Measurements from ENCODE around the gene RPS18.

The RPS18 gene

GRCh38 chr6:33289784-33290315 lies 18.0 kb downstream of the RPS18 start:
- TF ChIP-seq CTCF (IDR thresholded peaks at IDR 0.05; ENCODE audit: control extremely low read depth, extremely low read depth, low read depth, missing control alignments), result no peak
- ChIA-PET POLR2A (interaction anchor here (0.8 to 1.6 kb wide), 4 partner anchors 10 to 22 kb away, joined by 4 to 17 read pairs (median 9); partner anchors contain the start of genes B3GALT4, RGL2, RPS18 and VPS52), CTCF (interaction anchor here (1.2 to 4.1 kb wide), 7 partner anchors 9 to 411 kb away, joined by 3 to 37 read pairs (median 3); partner anchors contain the start of gene B3GALT4)
- DNase-seq (ENCODE audit: extremely low spot score), result no peak

- POLR2A ChIA-PET, result interaction anchor here (0.8 kb wide), 1 partner anchor 23 kb away, joined by 4 read pairs; no protein-coding TSS in a partner anchor
- no peak for TF ChIP-seq CTCF (IDR thresholded peaks at IDR 0.05; ENCODE audit: control extremely low read depth, extremely low read depth, low read depth, missing control alignments)
- no peak for DNase-seq (ENCODE audit: extremely low spot score)
- CTCF ChIA-PET, result interaction anchor here (1.2 to 4.1 kb wide), 7 partner anchors 9 to 410 kb away, joined by 3 to 37 read pairs (median 3); partner anchors contain the start of genes B3GALT4, RPS18 and VPS52
Observed at GRCh38 chr6:33290459-33290858, 18.6 kb downstream of the RPS18 start.

- no peak for TF ChIP-seq CTCF (IDR thresholded peaks at IDR 0.05; ENCODE audit: control extremely low read depth, extremely low read depth, low read depth, missing control alignments)
- ChIA-PET CTCF (interaction anchor here (2.7 kb wide), 1 partner anchor 16 kb away, joined by 8 read pairs; the partner anchor contains the start of gene B3GALT4), POLR2A (no interaction called here)
- no peak for DNase-seq (ENCODE audit: extremely low spot score)
Observed at GRCh38 chr6:33292996-33293682, 21.3 kb downstream of the RPS18 start.

- no peak for DNase-seq (ENCODE audit: extremely low spot score)
- no peak for TF ChIP-seq CTCF (IDR thresholded peaks at IDR 0.05; ENCODE audit: control extremely low read depth, extremely low read depth, low read depth, missing control alignments)
- POLR2A ChIA-PET, result no interaction called here
- CTCF ChIA-PET, result no interaction called here
Observed at GRCh38 chr6:33294086-33294823, 22.4 kb downstream of the RPS18 start.

- ChIA-PET POLR2A (interaction anchor here (1.2 kb wide), 1 partner anchor 24 kb away, joined by 4 read pairs; the partner anchor contains the start of genes RPS18 and VPS52), CTCF (interaction anchor here (1.6 kb wide), 1 partner anchor 17 kb away, joined by 6 read pairs; no protein-coding TSS in a partner anchor)
- TF ChIP-seq CTCF (IDR thresholded peaks at IDR 0.05; ENCODE audit: control extremely low read depth, extremely low read depth, low read depth, missing control alignments), result no peak
- no peak for DNase-seq (ENCODE audit: extremely low spot score)
Observed at GRCh38 chr6:33295621-33296369, 23.9 kb downstream of the RPS18 start.

Measured in GM10248 (cell line).